GM19023 (cell line): Measurements from ENCODE around the gene PDCD4.

Experiments used
- ATAC-seq: cut with Tn5 transposase; IDR thresholded peaks from one replicate; pipeline ENCODE4 v1.9.1; 2021; ENCODE audit warnings: mild to moderate bottlenecking, moderate library complexity; ENCODE audit not compliant: unreplicated experiment

Gene PDCD4

DNA sequence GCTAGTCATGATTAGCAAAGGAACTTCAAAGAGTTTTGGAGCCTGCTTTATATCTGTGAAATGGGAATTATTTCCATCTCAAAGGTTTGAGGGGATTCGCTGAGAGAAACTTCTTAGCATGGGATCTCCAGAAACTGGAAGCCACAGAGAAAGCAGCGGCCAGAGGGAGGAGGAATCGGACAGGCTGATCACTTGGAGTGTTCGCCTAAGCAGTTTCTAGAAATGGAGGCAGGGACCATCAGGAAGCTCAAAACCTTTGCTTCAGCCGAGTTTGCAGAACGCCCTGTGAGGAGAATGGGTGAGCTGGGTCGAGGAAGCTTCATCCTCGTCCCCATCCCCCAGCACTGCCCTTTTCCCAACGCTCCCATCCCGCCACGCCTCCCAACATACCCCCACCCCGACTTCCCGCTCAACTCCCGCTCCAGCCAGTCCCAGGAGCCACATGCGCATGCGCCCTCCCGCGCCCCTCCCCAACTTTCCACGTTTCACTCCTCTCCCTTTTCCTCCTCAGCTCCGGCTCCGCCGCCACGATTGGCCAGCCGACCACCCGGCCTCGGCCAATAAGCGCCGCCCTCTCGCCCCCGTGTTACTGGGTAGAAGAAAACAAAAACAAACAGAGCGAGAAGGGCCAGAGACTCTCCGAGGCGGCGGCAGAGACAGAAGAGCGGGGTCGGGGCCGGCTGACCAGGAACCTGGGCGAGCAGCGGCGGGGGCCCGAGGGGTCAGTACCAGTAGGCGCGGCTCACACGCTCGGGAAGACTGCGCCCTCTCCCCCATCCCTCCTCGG lies at the start of gene PDCD4:
Gene PDCD4 (plus strand): TSS at position 631 of the 787 bp plus-strand sequence. CDS start 4,100 bp downstream, outside the sequence.
- ATAC-seq = peak; percentile 83

GRCh38 chr10:110822035-110822711 lies 49.6 kb upstream of the PDCD4 start:
- ATAC-seq = no peak

DNA sequence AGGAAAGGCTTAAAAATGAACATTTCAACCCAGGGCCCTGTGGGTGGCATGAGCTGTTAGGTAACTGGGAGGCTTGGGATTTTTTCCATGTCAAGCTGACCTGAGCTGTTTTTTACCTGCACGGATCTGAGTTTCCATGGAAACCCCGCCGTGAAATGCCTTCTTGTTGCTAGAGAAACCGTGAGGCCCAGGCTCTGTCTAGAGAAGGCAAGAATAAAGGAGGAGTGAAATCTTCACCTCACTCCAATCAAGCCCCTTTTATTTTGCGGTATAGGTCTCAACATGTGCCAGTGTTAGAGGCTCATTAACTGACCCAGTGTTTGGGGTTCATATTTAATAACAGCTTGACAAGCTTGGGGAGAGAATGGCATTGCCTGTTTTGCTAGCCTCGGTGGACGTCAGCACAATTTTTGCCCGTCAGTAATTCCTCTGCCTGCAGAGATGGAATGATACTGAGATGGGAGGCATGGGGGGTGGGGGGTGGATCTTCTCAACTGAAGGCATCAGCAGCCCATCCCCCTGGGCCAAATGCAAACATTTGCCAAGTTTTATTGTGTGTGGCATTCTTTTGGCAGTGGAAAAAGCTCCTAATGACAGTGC lies 48.9 kb upstream of the PDCD4 start:
- no peak for ATAC-seq

DNA sequence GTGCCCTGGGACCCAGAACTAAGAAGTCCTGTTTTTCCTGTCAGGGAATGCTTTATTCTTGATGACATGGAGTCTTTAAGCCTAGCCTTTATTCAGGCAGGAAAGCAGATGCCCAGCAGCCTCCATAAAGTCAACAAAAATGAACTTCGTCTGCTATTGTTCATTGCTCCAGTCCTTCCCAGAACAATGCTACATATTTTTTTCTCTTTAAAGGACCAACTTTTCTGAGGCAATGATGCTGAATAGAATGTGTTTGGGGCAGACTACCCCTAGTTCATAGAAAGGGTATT lies 47.6 kb upstream of the PDCD4 start:
- ATAC-seq = no peak

DNA sequence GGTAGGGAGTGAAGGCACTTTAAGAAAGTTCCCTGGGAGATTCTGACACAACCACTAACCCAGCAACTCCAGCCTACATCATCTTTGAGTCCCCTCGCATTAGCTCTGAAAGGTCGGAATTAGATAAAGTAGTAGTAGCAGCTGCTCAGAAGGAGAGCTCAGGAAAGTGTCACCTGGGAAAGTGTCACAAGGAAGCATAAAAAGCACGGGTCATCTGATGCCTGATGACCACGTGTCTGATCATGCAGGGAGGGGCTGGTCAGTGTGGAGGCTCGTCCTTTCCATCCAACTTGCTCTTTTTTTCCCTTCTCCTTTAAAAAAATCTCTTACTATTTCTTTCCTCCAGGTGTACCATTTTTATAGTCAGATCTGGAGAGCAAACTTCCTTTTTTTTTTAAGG lies 47.1 kb upstream of the PDCD4 start:
- no peak for ATAC-seq

DNA sequence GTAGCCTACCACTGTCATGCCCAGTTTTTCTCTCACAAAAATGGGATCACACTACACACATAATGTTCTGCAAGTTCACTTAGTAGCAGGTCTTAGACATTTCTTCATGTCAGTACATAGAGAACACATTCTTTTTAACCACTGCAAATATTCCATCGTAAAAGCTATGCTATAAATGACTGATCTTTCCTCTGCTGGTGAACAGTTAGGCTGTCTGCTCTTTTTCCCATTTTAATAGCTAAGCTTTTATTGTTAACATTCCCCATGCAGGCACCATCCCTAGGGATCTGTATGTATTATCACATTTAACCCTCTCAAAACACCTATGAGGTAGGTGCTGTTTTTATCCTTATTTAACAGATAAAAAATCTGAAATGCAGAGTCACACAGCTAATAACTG lies 46.2 kb upstream of the PDCD4 start:
- ATAC-seq = no peak

DNA sequence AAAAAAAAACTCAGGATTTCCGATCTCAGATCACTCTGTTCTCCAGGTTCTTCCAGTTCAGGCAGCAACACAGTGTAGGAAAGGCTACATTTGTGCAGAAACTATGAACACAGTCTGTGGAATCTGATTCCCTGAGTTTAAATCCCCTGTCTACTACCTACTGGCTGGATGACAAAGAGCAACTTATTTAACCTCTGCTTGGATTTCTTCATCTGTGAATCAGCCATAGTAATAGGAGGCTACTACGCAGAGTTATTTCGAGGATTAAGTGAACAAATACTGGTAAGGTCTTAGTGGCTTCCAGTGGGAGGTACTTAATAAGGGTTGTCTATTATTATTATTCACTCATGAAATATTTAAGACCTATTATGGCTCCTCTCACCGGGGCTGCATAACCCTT lies 44.3 kb upstream of the PDCD4 start:
- no peak for ATAC-seq

- no peak for ATAC-seq
These were observed 43.9 kb upstream of the PDCD4 start for GRCh38 chr10:110827875-110828274.

DNA sequence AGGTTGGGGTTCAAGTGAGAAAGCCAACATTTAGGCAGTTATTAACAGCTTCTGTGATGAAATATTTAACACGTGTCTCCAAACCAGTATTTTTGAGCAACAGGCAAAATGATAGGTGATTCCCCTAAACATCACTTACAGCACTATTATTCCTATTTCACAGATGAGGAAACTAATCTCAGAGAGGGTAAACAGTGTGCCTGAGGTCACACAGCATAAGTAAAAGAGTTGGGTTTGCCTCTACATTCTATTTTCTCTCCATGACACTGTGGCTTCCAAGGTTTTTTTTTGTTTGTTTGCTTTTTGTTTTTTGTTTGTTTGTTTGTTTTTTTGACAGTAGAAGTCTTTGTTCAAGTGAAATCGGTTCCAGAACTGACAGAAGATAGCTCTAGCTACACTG lies 43.2 kb upstream of the PDCD4 start:
- ATAC-seq = no peak

DNA sequence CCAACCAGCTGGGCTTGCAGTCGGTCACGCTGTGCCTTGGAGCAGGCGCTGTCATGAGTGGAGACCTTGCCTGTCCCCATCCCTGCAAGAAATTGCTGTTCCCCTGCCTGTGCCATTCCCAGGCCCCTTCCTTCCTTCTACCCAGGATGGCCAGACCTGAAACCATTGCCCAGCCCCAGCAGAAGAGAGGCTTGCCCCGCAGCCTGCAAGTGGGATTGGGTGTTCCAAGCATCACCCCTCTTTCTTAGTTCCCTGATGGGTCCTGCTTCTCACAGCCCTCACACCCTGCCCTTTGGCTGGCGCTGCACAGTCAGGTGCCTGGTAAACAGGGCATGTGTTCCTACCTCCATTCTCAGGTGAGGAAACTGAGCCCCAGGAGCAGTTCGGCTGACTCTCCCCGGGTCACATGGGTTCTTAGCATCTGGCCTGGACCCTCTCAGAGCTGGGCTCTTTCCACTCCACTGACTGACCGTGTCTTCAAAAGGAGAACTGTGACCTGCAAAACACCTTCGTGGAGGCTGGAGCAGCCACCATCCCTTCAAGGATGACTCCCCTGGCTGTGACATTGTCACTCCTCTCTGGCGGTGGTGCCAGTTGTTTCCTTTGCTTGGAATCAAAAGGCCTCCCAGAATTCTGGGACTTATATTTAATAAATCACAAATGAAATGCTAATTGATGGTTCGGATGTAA lies 41.9 kb upstream of the PDCD4 start:
- ATAC-seq = no peak

GRCh38 chr10:110833234-110833940 lies 38.3 kb upstream of the PDCD4 start:
- no peak for ATAC-seq

DNA sequence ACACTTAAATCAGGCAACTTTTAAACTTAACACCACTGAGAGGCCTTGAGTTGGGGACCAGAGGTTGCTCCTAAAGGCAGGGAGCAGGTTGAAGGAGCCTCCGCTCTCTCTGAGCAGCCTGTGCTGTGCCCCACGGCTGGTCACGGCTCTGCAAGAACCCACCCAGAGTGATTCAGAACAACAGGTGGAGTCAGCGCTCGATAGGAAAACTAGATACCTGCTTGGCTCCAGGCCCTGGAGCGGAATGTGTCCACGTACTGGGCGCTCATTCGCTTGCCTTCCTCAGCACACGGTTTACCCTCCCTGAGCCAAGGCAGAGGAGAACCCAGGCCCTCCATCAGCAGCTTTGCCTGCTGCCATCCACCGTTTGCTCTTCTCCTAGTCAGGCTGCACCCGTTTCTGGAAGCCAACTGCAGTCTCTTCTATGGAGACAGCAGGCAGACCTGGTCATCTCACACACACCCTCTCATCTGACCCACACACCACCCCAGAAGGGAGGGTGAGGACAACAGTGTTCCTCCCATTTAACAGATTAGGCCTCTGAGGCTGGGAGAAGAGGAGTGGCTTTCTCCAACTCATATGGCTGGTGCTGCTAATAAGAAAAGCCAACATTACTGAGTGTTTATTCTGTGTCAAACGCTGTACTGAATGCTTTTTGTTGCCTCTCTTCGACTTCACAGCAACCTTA lies 37.6 kb upstream of the PDCD4 start:
- no peak for ATAC-seq

- ATAC-seq = no peak
These were observed 37.0 kb upstream of the PDCD4 start for GRCh38 chr10:110834629-110835301.

DNA sequence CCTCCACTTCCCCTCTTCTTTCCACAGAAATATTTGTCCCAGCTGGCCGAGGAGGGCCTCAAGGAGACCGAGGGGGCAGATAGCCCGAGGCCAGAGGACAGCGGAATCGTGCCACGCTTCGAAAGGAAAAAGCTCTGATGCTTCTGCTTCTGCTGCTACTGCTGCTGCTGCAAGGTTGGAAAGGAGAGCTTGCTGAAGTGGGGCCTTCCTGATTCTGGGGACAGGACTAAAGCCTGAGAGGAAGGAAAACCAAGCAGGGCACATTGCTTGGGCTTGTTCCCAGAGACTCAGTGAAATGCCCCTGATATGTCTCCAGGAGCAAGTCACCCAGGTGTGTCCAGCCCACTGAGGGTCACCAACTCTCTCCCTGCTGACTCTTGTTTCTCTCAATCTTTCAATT lies 35.9 kb upstream of the PDCD4 start:
- ATAC-seq = no peak

- no peak for ATAC-seq
These were observed 35.0 kb upstream of the PDCD4 start for GRCh38 chr10:110836706-110837105.

DNA sequence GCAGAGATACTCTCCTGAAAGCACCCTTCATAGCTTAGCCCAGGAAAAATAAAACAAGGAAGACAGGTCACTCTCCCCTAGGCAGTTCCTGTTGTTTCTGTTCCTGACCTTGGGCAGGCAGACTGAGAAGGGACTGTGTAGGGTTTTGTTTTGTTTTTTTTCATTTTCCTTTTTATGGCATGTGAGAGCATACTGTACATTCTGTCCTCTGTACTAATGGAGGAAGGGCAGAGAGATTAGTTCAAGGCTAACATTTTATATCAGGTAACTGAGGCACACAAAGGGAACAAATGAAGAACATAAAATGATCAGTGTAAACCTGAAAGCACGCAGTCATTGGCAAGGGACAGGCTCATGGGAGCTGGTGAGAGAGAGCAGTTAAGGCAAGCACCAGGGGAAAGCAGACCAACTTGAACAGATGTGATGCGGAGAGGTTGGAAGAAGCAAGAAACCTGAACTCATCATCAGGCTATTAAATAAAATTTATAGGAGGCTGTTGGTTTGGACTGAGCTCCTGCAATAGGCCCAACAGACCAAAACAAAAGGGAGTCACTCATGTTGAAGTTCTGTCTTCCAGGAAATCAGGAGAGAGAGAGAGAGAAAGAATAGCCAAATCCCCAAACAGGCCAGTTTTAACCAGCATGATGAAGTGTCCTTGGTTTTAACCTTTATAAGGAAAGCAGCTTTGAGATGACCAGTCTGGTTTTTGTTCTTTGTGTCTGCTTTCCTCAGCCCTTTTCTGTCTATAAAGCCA lies 34.1 kb upstream of the PDCD4 start:
- no peak for ATAC-seq

DNA sequence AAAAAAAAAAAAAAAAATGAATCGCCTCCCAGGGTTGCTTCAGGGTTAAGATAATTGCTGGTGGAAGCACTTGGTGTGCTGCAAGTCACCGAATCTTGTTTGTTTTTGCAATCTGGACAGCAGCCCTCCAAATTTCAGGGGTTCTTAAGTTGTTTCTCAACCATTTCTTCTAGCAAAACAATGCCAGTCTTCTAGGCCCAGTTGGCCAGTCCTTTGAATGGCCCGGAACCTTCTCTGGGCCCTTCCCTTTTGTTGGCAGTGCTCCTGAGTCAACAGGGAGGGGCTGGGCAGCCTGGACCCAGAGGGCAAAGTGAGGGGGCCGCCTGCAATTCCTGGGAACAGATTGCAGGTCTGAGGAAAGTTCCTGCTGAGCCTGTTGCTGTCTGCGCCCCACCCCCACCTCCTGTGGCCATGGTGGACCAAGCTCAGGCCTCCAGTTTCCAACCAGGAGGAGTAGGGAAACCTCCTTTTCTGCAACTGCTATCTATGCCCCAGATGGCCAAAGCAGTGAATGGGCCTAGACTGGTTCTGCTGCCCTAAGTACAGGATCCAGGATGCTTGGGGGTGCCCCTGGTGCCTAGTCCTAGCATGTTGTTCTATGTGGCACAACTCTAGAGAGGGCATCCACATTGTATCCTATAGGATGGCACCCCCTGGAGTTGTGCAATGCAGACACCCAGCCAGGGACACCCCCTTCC lies 31.4 kb upstream of the PDCD4 start:
- ATAC-seq = no peak

GRCh38 chr10:110840923-110841428 lies 30.8 kb upstream of the PDCD4 start:
- no peak for ATAC-seq
